A549 treated with AZD9567 at 1 μM for 4 hours (cell line): Measurements from ENCODE around the gene RABIF. TPM values are rescaled to one million over a fixed set of nuclear protein-coding genes. Genes with fewer than 3 reads are reported as not detected.

Source experiments
- total RNA-seq: library from RNA; stranded (reverse); fragments of 200-300 nt; extraction: Qiagen RNA extraction; gene quantifications from 5 replicates; pipeline ENCODE4 v1.2.3, GENCODE V29; 2022; ENCODE audit not compliant: insufficient read depth

RABIF gene
- 14.8 to 18.0 TPM (median 16.3 TPM) in 5 replicates for total RNA-seq

DNA sequence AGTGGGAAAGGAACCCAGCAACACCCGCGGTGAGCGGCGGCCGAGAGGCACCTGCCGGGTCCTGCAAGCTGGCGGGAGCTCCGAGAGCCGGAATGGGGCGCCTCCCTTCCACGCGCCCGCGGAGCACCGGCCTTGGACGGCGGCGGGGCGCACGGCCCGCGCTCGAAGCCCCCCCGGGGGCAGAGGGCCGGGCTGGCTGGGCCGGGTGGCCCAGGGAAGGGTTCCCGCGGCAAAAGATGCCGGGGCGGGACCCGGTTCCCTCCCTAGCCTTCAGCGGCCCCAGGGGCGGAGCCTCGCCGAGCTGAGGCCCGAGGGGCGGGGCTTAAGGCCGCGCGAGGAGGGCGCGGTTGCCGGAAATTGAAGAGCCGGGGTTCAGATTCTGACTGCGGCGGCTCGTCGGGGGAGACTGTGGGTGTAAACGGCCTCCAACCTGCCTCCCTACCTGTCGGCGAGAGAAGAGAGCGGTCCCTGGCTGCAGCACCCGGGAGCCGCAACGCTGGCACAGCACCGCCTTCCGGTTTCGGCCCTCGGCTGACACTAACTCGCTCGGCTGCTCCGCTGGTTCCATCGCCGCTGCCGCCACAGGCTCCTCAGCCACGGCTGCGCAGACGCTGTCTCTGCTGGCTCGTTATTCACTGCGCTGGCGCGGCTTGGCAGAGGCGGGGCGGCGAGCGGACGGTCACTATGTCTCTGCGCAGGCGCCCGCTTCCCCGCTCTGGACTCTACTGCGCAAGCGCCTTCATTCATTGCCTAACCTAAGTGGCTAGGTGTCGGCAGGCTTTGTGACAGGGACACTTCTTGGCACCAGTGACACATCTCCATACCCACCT lies at the start of gene RABIF:
Gene RABIF, minus strand, starts transcription at position 619 of the 830 bp plus-strand sequence. Its CDS starts 51 bp downstream, at position 568.

DNA sequence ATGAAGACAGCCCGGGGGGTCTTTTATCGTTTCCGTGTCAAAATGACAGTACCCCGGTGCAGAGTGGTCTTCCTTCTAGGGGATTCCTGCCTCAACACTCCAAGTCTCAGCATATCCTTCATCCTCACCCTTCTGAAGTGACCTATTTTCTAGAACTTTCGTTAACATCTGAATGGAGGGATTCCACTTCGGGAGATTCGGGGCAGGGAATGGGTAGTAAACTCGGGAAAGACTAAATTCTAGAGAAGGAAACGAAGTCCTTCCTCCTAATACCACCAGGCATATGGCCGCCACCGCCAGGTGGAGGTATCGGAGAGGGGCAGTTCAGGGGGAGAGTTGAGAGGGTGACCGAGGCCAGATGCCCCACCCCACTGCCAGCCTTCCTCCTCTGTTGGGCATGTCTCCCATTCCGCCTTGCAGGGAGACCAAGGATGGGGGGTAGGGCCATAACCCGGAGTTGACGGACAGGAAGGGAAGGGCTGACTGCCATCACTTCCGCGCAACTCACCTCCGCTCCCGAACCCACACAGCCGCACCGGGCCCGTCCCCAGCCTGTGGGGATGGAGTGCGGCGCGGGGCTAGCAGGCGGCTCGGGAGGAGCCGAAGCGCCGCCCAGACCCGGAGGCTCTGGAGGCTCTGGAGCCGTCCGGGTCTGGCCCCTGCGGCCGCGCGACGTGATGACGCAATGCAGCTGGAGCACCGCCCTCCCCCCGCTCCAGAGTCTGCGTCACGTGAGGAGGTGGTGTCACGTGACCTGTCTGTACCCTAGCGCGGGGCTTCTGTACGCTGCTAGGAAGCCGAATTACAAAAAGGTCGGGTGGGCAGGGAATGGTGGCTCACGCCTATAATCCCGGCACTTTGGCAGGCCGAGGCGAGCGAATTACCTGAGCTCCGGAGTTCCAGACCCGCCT lies 37.9 kb upstream of the RABIF start, which contains the start of gene KLHL12:
Gene KLHL12, minus strand, starts transcription at position 654 of the 911 bp plus-strand sequence. CDS start 2,072 bp downstream, outside the sequence.

Other genes with a start within 250 kb of the RABIF start
- gene SYT2, start 178.7 kb downstream of the RABIF start, total RNA-seq, result 0.10 to 0.16 TPM (median 0.12 TPM) in 4 of 5 replicates, not detected in the other
- gene KDM5B, start 80.7 kb downstream of the RABIF start, total RNA-seq, result 14.1 to 26.9 TPM (median 16.0 TPM) in 5 replicates
- gene PCAT6, start 78.2 kb downstream of the RABIF start, total RNA-seq, result 3.1 to 4.0 TPM (median 3.2 TPM) in 4 of 5 replicates, not detected in the other
- 18.6 to 21.2 TPM (median 20.0 TPM) in 5 replicates for gene KLHL12, start 38.1 kb upstream of the RABIF start, total RNA-seq
- gene ADIPOR1, start 69.2 kb upstream of the RABIF start, total RNA-seq, result 60.7 to 74.3 TPM (median 63.5 TPM) in 5 replicates
- gene CYB5R1, start 78.1 kb upstream of the RABIF start, total RNA-seq, result 21.7 to 27.0 TPM (median 22.7 TPM) in 5 replicates
- gene TMEM183A, start 118.2 kb upstream of the RABIF start, total RNA-seq, result 46.9 to 62.0 TPM (median 51.1 TPM) in 5 replicates
- gene PPFIA4, start 137.3 kb upstream of the RABIF start, total RNA-seq, result 0.15 to 1.00 TPM (median 0.49 TPM) in 4 of 5 replicates, not detected in the other
- not detected in 5 replicates for gene MYOG, start 196.9 kb upstream of the RABIF start, total RNA-seq
- 0.41 to 0.55 TPM (median 0.46 TPM) in 4 of 5 replicates, not detected in the other for gene ADORA1, start 238.6 kb upstream of the RABIF start, total RNA-seq